Activated CD8-positive, alpha-beta T cell treated with anti-CD3 and anti-CD28 coated beads for 36 hours (primary cell): ENCODE results near the gene TSSK6. TPM values are rescaled to one million over a fixed set of nuclear protein-coding genes. Genes with fewer than 3 reads are reported as not detected.

Experiments used
- ATAC-seq: fragments of 200-7000 bp; cut with Tn5 transposase; one replicate; pipeline ENCODE4 v1.10.0; 2021; ENCODE audit warnings: mild to moderate bottlenecking, moderate library complexity
- CTCF ChIA-PET: fragments of 350-600 bp; sonication (Branson Sonifier 250); formaldehyde crosslinking; loops from one replicate; lab custom pipeline; 2021; ENCODE audit warnings: antibody characterized with exemption; lab: Charles Lee
- POLR2A ChIA-PET: fragments of 350-600 bp; sonication (Branson Sonifier 250); formaldehyde crosslinking; loops from one replicate; lab custom pipeline; 2021; ENCODE audit warnings: antibody characterized with exemption; lab: Charles Lee
- DNase-seq: peaks from one replicate; pipeline ENCODE4 v3.0.0-alpha.2; 2020
- H3K27ac Mint-ChIP-seq: one replicate; pipeline ENCODE4 v1.8.0; 2021; ENCODE audit warnings: mild to moderate bottlenecking, mixed read lengths
- H3K27me3 Mint-ChIP-seq: one replicate; pipeline ENCODE4 v1.8.0; 2021; ENCODE audit warnings: mixed read lengths
- H3K36me3 Mint-ChIP-seq: one replicate; pipeline ENCODE4 v1.8.0; 2021; ENCODE audit warnings: low read depth, mixed read lengths
- H3K4me1 Mint-ChIP-seq: one replicate; pipeline ENCODE4 v1.8.0; 2021; ENCODE audit warnings: low read depth, mixed read lengths
- H3K4me3 Mint-ChIP-seq: one replicate; pipeline ENCODE4 v1.8.0; 2021; ENCODE audit warnings: mild to moderate bottlenecking, moderate library complexity, mixed read lengths
- H3K9me3 Mint-ChIP-seq: one replicate; pipeline ENCODE4 v1.8.0; 2021; ENCODE audit warnings: mixed read lengths
- CTCF ChIP-seq: fragments of 200-600 bp; IDR thresholded peaks from one replicate; pipeline ENCODE4 v1.8.0; 2022; ENCODE audit warnings: antibody characterized with exemption, mild to moderate bottlenecking
- intact Hi-C: fragments of 100-400 bp; cut with micrococcal nuclease; formaldehyde crosslinking; loops from one replicate; pipeline ENCODE4 v1.10.0; 2022
- total RNA-seq, 2 experiments: library from RNA; stranded (reverse); gene quantifications; one replicate each; pipeline ENCODE4 v1.2.3, GENCODE V29; 2021

The TSSK6 gene
- total RNA-seq, 2 experiments from 2014 or later: 3.4 to 4.9 TPM

- no peaks in the 10 kb centered on the region for H3K9me3 Mint-ChIP-seq
- TF ChIP-seq CTCF: no peak
- peaks cover 10% of the 10 kb centered on the region for H3K36me3 Mint-ChIP-seq
- no peaks in the 10 kb centered on the region for H3K27me3 Mint-ChIP-seq
- ChIA-PET POLR2A (interaction anchor here (0.6 to 1.9 kb wide), 3 partner anchors 14 to 74 kb away, joined by 3 to 6 read pairs (median 3); partner anchors contain the start of gene NDUFA13), CTCF (interaction anchor here (1.3 to 7.2 kb wide), 5 partner anchors 9 to 132 kb away, joined by 3 to 111 read pairs (median 3); partner anchors contain the start of genes GMIP and TSSK6)
- H3K27ac Mint-ChIP-seq: no peak overlapping the region
- H3K4me3 Mint-ChIP-seq: no peak overlapping the region
- ATAC-seq (no peak), DNase-seq (no peak)
- H3K4me1 Mint-ChIP-seq: peaks cover 13% of the 10 kb centered on the region
- intact Hi-C loops: loop anchor here (5.0 kb wide), 1 partner anchor 427 kb away; no protein-coding TSS in a partner anchor
Observed at GRCh38 chr19:19530423-19530804, 15.1 kb upstream of the TSSK6 start.

GRCh38 chr19:19529783-19530422, 14.6 kb upstream of the TSSK6 start:
- POLR2A ChIA-PET: interaction anchor here (0.6 to 1.9 kb wide), 4 partner anchors 13 to 73 kb away, joined by 3 to 6 read pairs (median 3); partner anchors contain the start of gene NDUFA13

GRCh38 chr19:19528721-19529490, 13.6 kb upstream of the TSSK6 start, which contains the start of gene YJEFN3:
Gene YJEFN3, plus strand, starts transcription at chr19:19528911. Its CDS starts 22 bp downstream, at chr19:19528933.
- ChIA-PET CTCF (interaction anchor here (1.3 to 7.2 kb wide), 3 partner anchors 25 to 133 kb away, joined by 3 to 51 read pairs (median 3); partner anchors contain the start of gene GMIP), POLR2A (interaction anchor here (1.0 to 2.7 kb wide), 3 partner anchors 12 to 63 kb away, joined by 3 to 6 read pairs (median 6); partner anchors contain the start of gene NDUFA13)
- intact Hi-C loops: no loop called here
- H3K27me3 Mint-ChIP-seq: no peaks in the 10 kb centered on the region
- H3K27ac Mint-ChIP-seq: no peak within 1 kb of the TSS
- ATAC-seq (no peak), DNase-seq (no peak)
- TF ChIP-seq CTCF: no peak
- peaks cover 15% of the 10 kb centered on the region for H3K4me1 Mint-ChIP-seq
- no peak within 1 kb of the TSS for H3K4me3 Mint-ChIP-seq
- no peaks in the 10 kb centered on the region for H3K9me3 Mint-ChIP-seq
- H3K36me3 Mint-ChIP-seq: peaks cover 10% of the 10 kb centered on the region

More at GRCh38 chr19:19529783-19530422, 14.6 kb upstream of the TSSK6 start:
- ATAC-seq (no peak), DNase-seq (no peak)
- Mint-ChIP-seq H3K36me3 (peaks cover 10% of the 10 kb centered on the region), H3K4me3 (no peak overlapping the region), H3K9me3 (no peaks in the 10 kb centered on the region), H3K4me1 (peaks cover 13% of the 10 kb centered on the region), H3K27ac (no peak overlapping the region), H3K27me3 (no peaks in the 10 kb centered on the region)
- intact Hi-C loops: loop anchor here (5.0 kb wide), 1 partner anchor 427 kb away; no protein-coding TSS in a partner anchor
- TF ChIP-seq CTCF: no peak
- CTCF ChIA-PET: interaction anchor here (1.3 to 7.2 kb wide), 5 partner anchors 8 to 132 kb away, joined by 3 to 111 read pairs (median 3); partner anchors contain the start of genes GMIP and TSSK6

- H3K36me3 Mint-ChIP-seq: peaks cover 12% of the 10 kb centered on the region
- H3K4me1 Mint-ChIP-seq: peaks cover 16% of the 10 kb centered on the region
- no peak for DNase-seq
- no peak overlapping the region for H3K27ac Mint-ChIP-seq
- intact Hi-C loops: no loop called here
- CTCF ChIA-PET: interaction anchor here (1.3 kb wide), 1 partner anchor 26 kb away, joined by 3 read pairs; no protein-coding TSS in a partner anchor
- no peak overlapping the region for H3K4me3 Mint-ChIP-seq
- POLR2A ChIA-PET: interaction anchor here (0.8 to 2.7 kb wide), 2 partner anchors 13 to 116 kb away, joined by 3 to 6 read pairs; partner anchors contain the start of gene GMIP
- no peaks in the 10 kb centered on the region for H3K27me3 Mint-ChIP-seq
- no peak for TF ChIP-seq CTCF
- ATAC-seq: no peak
- H3K9me3 Mint-ChIP-seq: no peaks in the 10 kb centered on the region
Observed at GRCh38 chr19:19527674-19528625, 12.6 kb upstream of the TSSK6 start.
